Colonic mucosa (tissue), 4 donors: ENCODE measurements around the gene RBMS2. TPM values are rescaled to one million over a fixed set of nuclear protein-coding genes. Genes with fewer than 3 reads are reported as not detected.

Experiments
- DNase-seq: peaks from one replicate; pipeline ENCODE4 v3.0.0-alpha.2; 2020
- H3K27ac ChIP-seq: fragments of 200-600 bp; one replicate; pipeline ENCODE4 v1.8.0; 2021
- H3K27me3 ChIP-seq: fragments of 200-600 bp; one replicate; pipeline ENCODE4 v1.8.0; 2021
- H3K36me3 ChIP-seq: fragments of 200-600 bp; one replicate; pipeline ENCODE4 v1.8.0; 2021
- H3K4me1 ChIP-seq: fragments of 200-600 bp; one replicate; pipeline ENCODE4 v1.8.0; 2021; ENCODE audit warnings: mild to moderate bottlenecking
- H3K4me3 ChIP-seq: fragments of 200-600 bp; one replicate; pipeline ENCODE4 v1.8.0; 2021
- H3K9ac ChIP-seq, 2 donors: one replicate each; pipeline ENCODE4 v1.7.0; 2013; ENCODE audit warnings: control low read depth in 2 of 2, low read depth in 2 of 2, low read length in 2 of 2
- H3K9me3 ChIP-seq: fragments of 200-600 bp; one replicate; pipeline ENCODE4 v1.8.0; 2021
- intact Hi-C: fragments of 100-400 bp; cut with DNase I; formaldehyde crosslinking; loops from one replicate; pipeline ENCODE4 v1.14.1; 2022
- total RNA-seq, 2 donors: library from RNA; stranded (reverse); fragmentation: NEBNext Ultra II Directional in 1 of 2; extraction: Animal tissue kit (Norgen Biotek cat#: 25700) in 1 of 2; gene quantifications; one replicate each; pipeline ENCODE4 v1.2.1, GENCODE V29; 2021
- TF ChIP-seq, protein P1 (sequence below): fragments of 200-600 bp; IDR thresholded peaks from one replicate; pipeline ENCODE4 v1.8.0; 2022; ENCODE audit warnings: antibody characterized with exemption, mild to moderate bottlenecking
- donor health status: healthy.
- donor health status: DM: no; HTN: no; CAD: no.
- donor health status: DM: no; HTN: no; CAD: no.

Gene RBMS2
- total RNA-seq, 2 donors from 2014 or later: 16.8 to 42.7 TPM

DNA sequence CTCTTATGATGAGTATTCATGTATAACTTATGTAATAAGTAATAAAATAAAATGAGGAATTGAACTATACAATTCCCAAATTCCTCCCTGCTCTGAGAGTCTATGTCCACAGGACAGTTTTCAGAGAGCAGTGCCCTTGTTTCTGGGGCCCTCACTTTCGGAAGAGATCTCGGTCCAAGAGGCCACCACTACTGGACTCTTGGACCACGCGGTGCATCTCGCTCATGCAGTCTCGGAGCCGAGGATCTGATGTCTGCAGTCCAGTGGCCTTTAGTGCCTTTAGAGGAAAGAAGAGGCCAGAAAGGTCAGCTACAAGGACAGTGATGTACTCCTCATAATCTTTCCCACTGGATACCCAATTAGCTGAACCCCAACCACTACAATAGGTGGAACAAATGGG lies 42.0 kb upstream of the RBMS2 start:
- Histone ChIP-seq H3K4me3 (no peak overlapping the region), H3K36me3 (no peaks in the 10 kb centered on the region), H3K27me3 (no peaks in the 10 kb centered on the region), H3K9ac (no peak overlapping the region), H3K4me1 (no peaks in the 10 kb centered on the region), H3K9me3 (no peaks in the 10 kb centered on the region), H3K27ac (no peak overlapping the region)
- TF ChIP-seq, protein P1, sequence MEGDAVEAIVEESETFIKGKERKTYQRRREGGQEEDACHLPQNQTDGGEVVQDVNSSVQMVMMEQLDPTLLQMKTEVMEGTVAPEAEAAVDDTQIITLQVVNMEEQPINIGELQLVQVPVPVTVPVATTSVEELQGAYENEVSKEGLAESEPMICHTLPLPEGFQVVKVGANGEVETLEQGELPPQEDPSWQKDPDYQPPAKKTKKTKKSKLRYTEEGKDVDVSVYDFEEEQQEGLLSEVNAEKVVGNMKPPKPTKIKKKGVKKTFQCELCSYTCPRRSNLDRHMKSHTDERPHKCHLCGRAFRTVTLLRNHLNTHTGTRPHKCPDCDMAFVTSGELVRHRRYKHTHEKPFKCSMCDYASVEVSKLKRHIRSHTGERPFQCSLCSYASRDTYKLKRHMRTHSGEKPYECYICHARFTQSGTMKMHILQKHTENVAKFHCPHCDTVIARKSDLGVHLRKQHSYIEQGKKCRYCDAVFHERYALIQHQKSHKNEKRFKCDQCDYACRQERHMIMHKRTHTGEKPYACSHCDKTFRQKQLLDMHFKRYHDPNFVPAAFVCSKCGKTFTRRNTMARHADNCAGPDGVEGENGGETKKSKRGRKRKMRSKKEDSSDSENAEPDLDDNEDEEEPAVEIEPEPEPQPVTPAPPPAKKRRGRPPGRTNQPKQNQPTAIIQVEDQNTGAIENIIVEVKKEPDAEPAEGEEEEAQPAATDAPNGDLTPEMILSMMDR: no peak
- DNase-seq: no peak
- intact Hi-C loops: no loop called here

DNA sequence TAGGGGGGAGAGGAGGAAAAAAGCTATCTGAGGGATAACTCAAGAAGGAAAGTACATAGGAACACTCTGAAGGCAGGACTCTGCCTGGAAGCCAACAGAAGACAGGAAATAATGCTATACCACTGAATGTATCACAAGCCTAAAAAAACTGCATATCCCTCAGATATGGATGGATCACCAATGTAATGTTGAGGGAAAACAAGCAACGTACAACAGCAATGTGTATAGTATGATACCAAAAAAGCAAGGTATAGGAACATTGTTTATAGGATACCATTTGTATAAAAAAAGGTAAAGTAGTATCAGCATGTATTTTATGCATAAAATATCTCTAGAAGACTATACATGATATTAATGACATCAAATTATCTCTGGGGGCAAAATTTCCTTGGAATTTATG lies 37.1 kb upstream of the RBMS2 start:
- Histone ChIP-seq H3K27me3 (no peaks in the 10 kb centered on the region), H3K9ac (no peak overlapping the region), H3K4me1 (peaks cover 9% of the 10 kb centered on the region), H3K9me3 (no peaks in the 10 kb centered on the region), H3K27ac (no peak overlapping the region), H3K36me3 (no peaks in the 10 kb centered on the region), H3K4me3 (no peak overlapping the region)
- intact Hi-C loops: no loop called here
- DNase-seq: no peak
- TF ChIP-seq, protein P1: no peak

DNA sequence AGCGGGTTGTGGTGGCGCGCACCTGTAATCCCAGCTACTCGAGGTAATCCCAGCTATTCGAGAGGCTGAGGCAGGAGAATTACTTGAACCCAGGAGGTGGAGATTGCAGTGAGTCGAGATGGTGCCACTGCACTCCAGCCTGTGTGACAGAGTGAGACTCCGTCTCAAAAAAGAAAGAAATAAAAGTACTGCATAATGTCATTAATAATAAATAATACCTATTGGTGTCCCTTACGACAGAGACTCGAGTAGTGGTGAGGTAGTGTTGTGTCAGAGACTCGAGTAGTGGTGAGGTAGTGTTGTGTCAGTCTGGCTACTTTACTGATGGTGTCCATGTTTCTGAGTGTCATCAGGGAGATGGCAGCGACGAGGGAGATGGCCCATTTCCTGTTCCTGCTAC lies 34.9 kb upstream of the RBMS2 start:
- Histone ChIP-seq H3K27ac (no peak overlapping the region), H3K27me3 (peaks cover 5% of the 10 kb centered on the region), H3K9me3 (no peaks in the 10 kb centered on the region), H3K4me3 (no peak overlapping the region), H3K4me1 (peaks cover 9% of the 10 kb centered on the region), H3K9ac (no peak overlapping the region), H3K36me3 (no peaks in the 10 kb centered on the region)
- DNase-seq: no peak
- TF ChIP-seq, protein P1: no peak
- intact Hi-C loops: no loop called here

DNA sequence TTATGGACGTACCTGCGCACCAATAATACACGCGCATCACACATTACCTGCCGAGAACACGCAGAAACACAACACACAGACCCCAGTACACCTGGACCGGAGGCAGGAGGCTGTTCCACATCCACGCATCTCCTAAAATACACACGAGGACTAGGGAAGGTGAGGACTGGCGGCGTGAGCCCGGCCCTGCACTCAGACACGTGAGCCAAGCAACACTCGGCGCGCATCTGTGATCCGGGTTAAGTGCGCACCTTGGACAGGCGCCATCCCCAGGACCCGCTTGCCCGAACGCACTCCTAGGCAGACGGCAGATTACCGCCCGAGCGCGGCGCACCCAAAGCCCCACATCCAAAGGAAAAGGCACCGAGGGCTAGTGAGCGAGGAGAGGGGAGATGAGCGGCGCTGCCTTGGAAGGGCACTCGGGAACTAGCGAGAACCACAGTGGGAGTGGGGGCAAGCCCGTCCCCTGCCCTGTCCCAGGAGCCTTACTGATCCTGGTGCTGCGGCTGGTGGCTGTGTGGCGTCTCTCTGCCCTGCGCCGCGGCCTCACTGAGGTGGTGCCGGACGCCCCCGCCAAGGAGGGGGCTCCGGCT lies 34.1 kb upstream of the RBMS2 start:
- peak overlapping the region; percentile 27 to 56 for H3K9ac ChIP-seq
- peaks cover 5% of the 10 kb centered on the region for H3K27me3 ChIP-seq
- TF ChIP-seq, protein P1: no peak
- H3K4me1 ChIP-seq: peaks cover 9% of the 10 kb centered on the region
- intact Hi-C loops: no loop called here
- H3K4me3 ChIP-seq: peak overlapping the region; percentile 69
- DNase-seq: peak; percentile 44
- no peaks in the 10 kb centered on the region for H3K36me3 ChIP-seq
- H3K27ac ChIP-seq: no peak overlapping the region
- H3K9me3 ChIP-seq: no peaks in the 10 kb centered on the region

DNA sequence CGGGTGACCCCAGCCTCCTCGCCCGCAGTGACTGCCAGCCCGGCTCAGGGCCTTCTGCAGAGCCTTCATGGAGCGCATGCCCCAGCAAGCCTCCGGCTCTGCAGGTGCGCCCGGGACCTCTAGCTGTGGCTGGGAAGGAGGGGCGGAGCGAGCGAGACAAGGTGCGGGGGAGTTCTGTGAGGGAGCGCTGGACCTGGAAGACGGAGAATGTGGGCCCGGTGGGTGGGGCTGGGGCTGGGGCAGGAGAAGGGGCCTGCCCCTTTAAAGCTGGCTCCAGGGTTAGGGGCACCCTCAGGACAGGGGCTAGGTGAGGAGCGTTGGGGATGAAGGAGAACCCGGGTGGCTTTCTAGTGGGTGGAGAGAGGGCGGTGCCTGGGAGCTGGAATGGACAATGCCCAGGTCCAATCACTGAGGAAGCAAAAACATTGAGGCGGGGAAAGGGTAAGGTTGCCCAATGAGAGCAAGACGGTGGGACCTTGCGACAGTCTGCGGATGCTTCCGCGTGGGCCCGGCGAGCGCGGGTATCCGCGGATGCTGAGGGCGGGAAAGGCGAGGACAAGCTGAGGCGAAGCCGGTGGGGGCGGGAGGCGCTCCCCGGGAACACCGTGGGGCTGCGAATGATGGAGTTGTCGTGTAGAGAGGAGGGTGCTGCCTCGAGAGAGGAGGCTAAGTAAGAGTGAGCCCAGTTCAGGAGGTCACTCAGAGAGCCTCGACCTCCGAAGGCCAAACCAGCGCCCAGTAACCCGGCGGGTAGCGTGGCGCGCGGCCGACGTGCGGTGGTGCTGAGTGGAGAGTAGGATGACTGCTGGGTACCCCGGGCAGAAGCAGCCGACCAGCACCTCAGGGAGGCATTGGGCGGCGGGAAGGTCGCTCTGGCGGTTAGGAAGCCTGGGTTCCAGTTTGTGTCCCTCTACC lies 33.3 kb upstream of the RBMS2 start, which contains the start of gene GLS2:
Gene GLS2 (minus strand): TSS at position 121 of the 915 bp plus-strand sequence. CDS start 43 bp downstream, at position 78.
- intact Hi-C loops: no loop called here

More for the DNA sequence above, 33.3 kb upstream of the RBMS2 start, which contains the start of gene GLS2:
- no peak within 1 kb of the TSS for H3K27ac ChIP-seq
- peak within 1 kb of the TSS; percentile 69 for H3K4me3 ChIP-seq
- peak; percentile 85 for DNase-seq
- peaks cover 5% of the 10 kb centered on the region for H3K27me3 ChIP-seq
- no peaks in the 10 kb centered on the region for H3K36me3 ChIP-seq
- peaks cover 9% of the 10 kb centered on the region for H3K4me1 ChIP-seq
- H3K9ac ChIP-seq: peak within 1 kb of the TSS; percentile 27 to 56
- no peaks in the 10 kb centered on the region for H3K9me3 ChIP-seq
- TF ChIP-seq, protein P1: no peak
